PC-3 (cell line): ENCODE results near the gene CPB2. TPM values are rescaled to one million over a fixed set of nuclear protein-coding genes. Genes with fewer than 3 reads are reported as not detected.

ENCODE experiments used
- ATAC-seq: fragments of 200-7000 bp; cut with Tn5 transposase; 2 replicates; pipeline ENCODE4 v1.9.1; 2020; ENCODE audit warnings: mild to moderate bottlenecking, moderate library complexity
- BruUV-seq: library from RNA; stranded (reverse); fragments of 400-500 nt; replicated peaks from 2 replicates; lab custom pipeline; 2021; lab: Mats Ljungman, UMichigan
- CTCF ChIA-PET: fragments of 300-600 bp; sonication (Branson Sonifier 250); formaldehyde crosslinking; loops from one replicate; lab custom pipeline; 2022; ENCODE audit warnings: antibody characterized with exemption; lab: Charles Lee
- POLR2A ChIA-PET: fragments of 300-600 bp; sonication (Branson Sonifier 250); formaldehyde crosslinking; loops from one replicate; lab custom pipeline; 2022; ENCODE audit warnings: antibody characterized with exemption; ENCODE audit not compliant: unreplicated experiment; lab: Charles Lee
- DNase-seq: peaks from one replicate; pipeline ENCODE4 v3.0.0-alpha.2; 2015
- H2AFZ ChIP-seq: fragments of 300-600 bp; sonication (generic); 2 replicates; pipeline ENCODE4 v1.6.0; 2016; ENCODE audit warnings: antibody characterized with exemption, low read length
- H3F3A ChIP-seq: fragments of 300-600 bp; sonication (generic); one replicate; pipeline ENCODE4 v1.6.0; 2017; ENCODE audit warnings: antibody characterized with exemption, low read length, control low read depth, mild to moderate bottlenecking; ENCODE audit not compliant: unreplicated experiment
- H3K27ac ChIP-seq: fragments of 300-600 bp; sonication (generic); 2 replicates; pipeline ENCODE4 v1.5.1; 2016; ENCODE audit warnings: mild to moderate bottlenecking, low read length
- H3K27me3 ChIP-seq: fragments of 300-600 bp; sonication (generic); 2 replicates; pipeline ENCODE4 v1.6.1; 2016; ENCODE audit warnings: low read length, mixed read lengths
- H3K36me3 ChIP-seq: fragments of 300-600 bp; sonication (generic); 2 replicates; pipeline ENCODE4 v1.6.1; 2016; ENCODE audit warnings: low read depth, mixed run types, low read length, mixed read lengths
- H3K4me1 ChIP-seq: fragments of 300-600 bp; sonication (generic); 2 replicates; pipeline ENCODE4 v1.5.1; 2016; ENCODE audit warnings: low read length; ENCODE audit not compliant: insufficient read depth
- H3K4me2 ChIP-seq: fragments of 300-600 bp; sonication (generic); 2 replicates; pipeline ENCODE4 v1.6.0; 2016; ENCODE audit warnings: low read length
- H3K4me3 ChIP-seq: fragments of 300-600 bp; sonication (generic); 2 replicates; pipeline ENCODE4 v1.5.1; 2016; ENCODE audit warnings: mild to moderate bottlenecking, low read length, mixed read lengths
- H3K79me2 ChIP-seq: fragments of 300-600 bp; sonication (generic); 2 replicates; pipeline ENCODE4 v1.6.1; 2017; ENCODE audit warnings: low read length, mixed read lengths
- H3K9ac ChIP-seq: fragments of 300-600 bp; sonication (generic); 2 replicates; pipeline ENCODE4 v1.6.0; 2016; ENCODE audit warnings: mild to moderate bottlenecking, low read length
- H3K9me2 ChIP-seq: fragments of 300-600 bp; sonication (generic); replicated peaks from 2 replicates; pipeline ENCODE4 v1.6.1; 2016; ENCODE audit warnings: mixed run types, low read length, mixed read lengths
- H3K9me3 ChIP-seq: fragments of 300-600 bp; sonication (generic); 2 replicates; pipeline ENCODE4 v1.6.1; 2016; ENCODE audit warnings: low read length, mixed read lengths
- H4K20me1 ChIP-seq: fragments of 300-600 bp; sonication (generic); 2 replicates; pipeline ENCODE4 v1.6.1; 2016; ENCODE audit warnings: low read length, mixed read lengths
- CTCF ChIP-seq: fragments of 300-600 bp; sonication (generic); conservative IDR thresholded peaks from 2 replicates; pipeline ENCODE4 v1.5.1; 2017; ENCODE audit warnings: antibody characterized with exemption, low read depth, mild to moderate bottlenecking, low read length
- EZH2 ChIP-seq: fragments of 300-600 bp; sonication (generic); IDR thresholded peaks from one replicate; pipeline ENCODE4 v1.6.1; 2017; ENCODE audit warnings: antibody characterized with exemption, mild to moderate bottlenecking, low read length; ENCODE audit not compliant: unreplicated experiment
- EZH2phosphoT487 ChIP-seq: fragments of 300-600 bp; sonication (generic); IDR thresholded peaks from 2 replicates; pipeline ENCODE4 v1.6.1; 2018; ENCODE audit warnings: mild to moderate bottlenecking, antibody characterized with exemption, low read length, borderline replicate concordance
- intact Hi-C: fragments of 100-400 bp; cut with micrococcal nuclease; formaldehyde crosslinking; loops from 2 replicates; pipeline ENCODE4 v1.9.0; 2023
- total RNA-seq: library from RNA; depleted of rRNA; stranded (reverse); fragments of >200 nt; gene quantifications from 2 replicates; pipeline ENCODE4 v1.2.3, GENCODE V29; 2014

The CPB2 gene
- total RNA-seq, 1 experiment from 2014 or later, result not detected

GRCh38 chr13:46088821-46089562 is 15.8 kb downstream of the CPB2 start:
- H4K20me1 ChIP-seq, result no peaks in the 10 kb centered on the region
- no peak for ATAC-seq
- no peaks in the 10 kb centered on the region for H3F3A ChIP-seq
- no peaks in the 10 kb centered on the region for H3K79me2 ChIP-seq
- no peaks in the 10 kb centered on the region for H3K9me3 ChIP-seq
- no peak for DNase-seq
- no TSS peak for BruUV-seq
- no peak overlapping the region for H2AFZ ChIP-seq
- no peaks in the 10 kb centered on the region for H3K36me3 ChIP-seq
- no peak overlapping the region for H3K4me2 ChIP-seq
- no peak overlapping the region for H3K4me3 ChIP-seq
- H3K4me1 ChIP-seq, result no peaks in the 10 kb centered on the region
- ChIA-PET POLR2A (no interaction called here), CTCF (no interaction called here)
- H3K27me3 ChIP-seq, result peaks cover 16% of the 10 kb centered on the region
- H3K9ac ChIP-seq, result no peak overlapping the region
- TF ChIP-seq CTCF (no peak), EZH2 (no peak), EZH2phosphoT487 (no peak)
- H3K27ac ChIP-seq, result no peak overlapping the region
- H3K9me2 ChIP-seq, result no peaks in the 10 kb centered on the region
- intact Hi-C loops, result no loop called here

GRCh38 chr13:46087481-46087880 is 17.4 kb downstream of the CPB2 start:
- intact Hi-C loops, result no loop called here
- H3K27ac ChIP-seq, result no peak overlapping the region
- DNase-seq (no peak), ATAC-seq (no peak)
- H3F3A ChIP-seq, result no peaks in the 10 kb centered on the region
- CTCF ChIA-PET, result no interaction called here
- H3K9me3 ChIP-seq, result no peaks in the 10 kb centered on the region
- H3K9me2 ChIP-seq, result no peaks in the 10 kb centered on the region
- TF ChIP-seq EZH2, result no peak
- no peaks in the 10 kb centered on the region for H3K79me2 ChIP-seq
- H3K4me3 ChIP-seq, result no peak overlapping the region
- H3K4me1 ChIP-seq, result no peaks in the 10 kb centered on the region
- H3K27me3 ChIP-seq, result peaks cover 5% of the 10 kb centered on the region; the same call in 1 of the 2 replicates
- no TSS peak for BruUV-seq
- no peaks in the 10 kb centered on the region for H4K20me1 ChIP-seq
- POLR2A ChIA-PET, result no interaction called here
- H3K4me2 ChIP-seq, result no peak overlapping the region
- no peaks in the 10 kb centered on the region for H3K36me3 ChIP-seq
- H3K9ac ChIP-seq, result no peak overlapping the region
- H2AFZ ChIP-seq, result no peak overlapping the region

GRCh38 chr13:46086985-46087384 is 17.8 kb downstream of the CPB2 start:
- Histone ChIP-seq H2AFZ (no peak overlapping the region), H3K4me3 (no peak overlapping the region), H3K27ac (no peak overlapping the region), H3K79me2 (no peaks in the 10 kb centered on the region), H4K20me1 (no peaks in the 10 kb centered on the region), H3K36me3 (no peaks in the 10 kb centered on the region), H3K4me1 (no peaks in the 10 kb centered on the region), H3K27me3 (peaks cover under 1% of the 10 kb centered on the region; the same call in 1 of the 2 replicates), H3F3A (no peaks in the 10 kb centered on the region), H3K4me2 (no peak overlapping the region), H3K9me3 (no peaks in the 10 kb centered on the region), H3K9ac (no peak overlapping the region), H3K9me2 (no peaks in the 10 kb centered on the region)
- ChIA-PET CTCF (no interaction called here), POLR2A (no interaction called here)
- intact Hi-C loops, result no loop called here
- TF ChIP-seq EZH2, result no peak
- TF ChIP-seq EZH2phosphoT487, result no peak
- TF ChIP-seq CTCF, result no peak
- DNase-seq (no peak), ATAC-seq (no peak)
- BruUV-seq, result no TSS peak
